ENCODE measurements around the gene SYCE3. TPM values are rescaled to one million over a fixed set of nuclear protein-coding genes. Genes with fewer than 3 reads are reported as not detected.

SYCE3 gene
- total RNA-seq, 1 donor, result not detected

GRCh38 chr22:50582493-50583293 is 20.0 kb upstream of the SYCE3 start, which contains the start of gene CHKB:
CHKB (minus strand) TSS chr22:50582849; CDS start chr22:50582781, 68 bp downstream.
- Histone ChIP-seq H3K79me2 (ENCODE audit: insufficient read depth, low read length) (peaks cover 13% of the 10 kb centered on the region), H3K27ac (ENCODE audit: low read depth, low read length) (peak within 1 kb of the TSS; percentile 90), H3K4me1 (ENCODE audit: insufficient read depth, low read length) (peaks cover 25% of the 10 kb centered on the region), H3K36me3 (ENCODE audit: insufficient read depth, low read length) (peaks cover 7% of the 10 kb centered on the region), H3K4me2 (ENCODE audit: insufficient read depth, low read length) (peak within 1 kb of the TSS; percentile 98), H4K20me1 (ENCODE audit: insufficient read depth, low read length) (no peaks in the 10 kb centered on the region), H3K4me3 (ENCODE audit: insufficient read depth, low read length) (peak within 1 kb of the TSS; percentile 94), H3K27me3 (ENCODE audit: insufficient read depth, low read length) (no peaks in the 10 kb centered on the region), H3K9me3 (ENCODE audit: low read depth, low read length) (no peaks in the 10 kb centered on the region), H2AFZ (ENCODE audit: low read length) (peak within 1 kb of the TSS; percentile 95)
- TF ChIP-seq CTCF (IDR thresholded peaks at IDR 0.05; ENCODE audit: extremely low read depth, low read depth, low read length), result no peak
- peak; percentile 100 for DNase-seq (ENCODE audit: insufficient read length, low spot score, missing footprints)

GRCh38 chr22:50581950-50582492 is 19.3 kb upstream of the SYCE3 start:
- Histone ChIP-seq H3K27me3 (ENCODE audit: insufficient read depth, low read length) (no peaks in the 10 kb centered on the region), H3K4me2 (ENCODE audit: insufficient read depth, low read length) (peak overlapping the region; percentile 92), H3K36me3 (ENCODE audit: insufficient read depth, low read length) (peaks cover 7% of the 10 kb centered on the region), H3K4me3 (ENCODE audit: insufficient read depth, low read length) (peak overlapping the region; percentile 94), H3K4me1 (ENCODE audit: insufficient read depth, low read length) (peaks cover 25% of the 10 kb centered on the region), H3K27ac (ENCODE audit: low read depth, low read length) (peak overlapping the region; percentile 90), H4K20me1 (ENCODE audit: insufficient read depth, low read length) (no peaks in the 10 kb centered on the region), H3K9me3 (ENCODE audit: low read depth, low read length) (no peaks in the 10 kb centered on the region), H3K79me2 (ENCODE audit: insufficient read depth, low read length) (peaks cover 13% of the 10 kb centered on the region), H2AFZ (ENCODE audit: low read length) (peak overlapping the region; percentile 95)
- no peak for TF ChIP-seq CTCF (IDR thresholded peaks at IDR 0.05; ENCODE audit: extremely low read depth, low read depth, low read length)
- peak; percentile 81 for DNase-seq (ENCODE audit: insufficient read length, low spot score, missing footprints)

GRCh38 chr22:50581031-50581949 is 18.6 kb upstream of the SYCE3 start:
- no peaks in the 10 kb centered on the region for H3K9me3 ChIP-seq (ENCODE audit: low read depth, low read length)
- DNase-seq (ENCODE audit: insufficient read length, low spot score, missing footprints), result peak; percentile 14
- peak overlapping the region; percentile 94 for H3K4me3 ChIP-seq (ENCODE audit: insufficient read depth, low read length)
- peaks cover 13% of the 10 kb centered on the region for H3K79me2 ChIP-seq (ENCODE audit: insufficient read depth, low read length)
- no peak for TF ChIP-seq CTCF (IDR thresholded peaks at IDR 0.05; ENCODE audit: extremely low read depth, low read depth, low read length)
- peaks cover 25% of the 10 kb centered on the region for H3K4me1 ChIP-seq (ENCODE audit: insufficient read depth, low read length)
- peak overlapping the region; percentile 92 for H3K4me2 ChIP-seq (ENCODE audit: insufficient read depth, low read length)
- H3K27ac ChIP-seq (ENCODE audit: low read depth, low read length), result peak overlapping the region; percentile 90
- H2AFZ ChIP-seq (ENCODE audit: low read length), result no peak overlapping the region
- peaks cover 7% of the 10 kb centered on the region for H3K36me3 ChIP-seq (ENCODE audit: insufficient read depth, low read length)
- no peaks in the 10 kb centered on the region for H3K27me3 ChIP-seq (ENCODE audit: insufficient read depth, low read length)
- H4K20me1 ChIP-seq (ENCODE audit: insufficient read depth, low read length), result no peaks in the 10 kb centered on the region
